H9 (cell line): ENCODE data around the gene OR4D2. TPM values are rescaled to one million over a fixed set of nuclear protein-coding genes. Genes with fewer than 3 reads are reported as not detected.
A peak's percentile ranks its signal among the peaks of the same experiment; 100 is the strongest.

Source experiments
- DNase-seq: peaks from one replicate; pipeline ENCODE4 v3.0.0-alpha.2; 2017
- H2AFZ ChIP-seq: one replicate; pipeline ENCODE4 v1.6.1; 2013; ENCODE audit warnings: mild to moderate bottlenecking, low read length, control low read depth, moderate library complexity
- H2AK5ac ChIP-seq: 2 replicates; pipeline ENCODE4 v1.6.1; 2013; ENCODE audit warnings: low read length, control low read depth, mixed read lengths; ENCODE audit not compliant: insufficient read length
- H2BK120ac ChIP-seq: one replicate; pipeline ENCODE4 v1.6.1; 2013; ENCODE audit warnings: low read depth, mild to moderate bottlenecking, low read length, control low read depth, inconsistent platforms; ENCODE audit not compliant: poor library complexity, severe bottlenecking
- H2BK12ac ChIP-seq: 2 replicates; pipeline ENCODE4 v1.6.1; 2013; ENCODE audit warnings: low read length, control low read depth, mixed read lengths, low read depth; ENCODE audit not compliant: insufficient read length
- H2BK15ac ChIP-seq: 2 replicates; pipeline ENCODE4 v1.6.1; 2013; ENCODE audit warnings: low read depth, low read length, control low read depth
- H2BK20ac ChIP-seq: one replicate; pipeline ENCODE4 v1.6.1; 2013; ENCODE audit warnings: low read depth, mild to moderate bottlenecking, low read length, control low read depth, inconsistent platforms; ENCODE audit not compliant: poor library complexity, severe bottlenecking
- H2BK5ac ChIP-seq: 2 replicates; pipeline ENCODE4 v1.6.1; 2013; ENCODE audit warnings: low read length, control low read depth, mixed read lengths; ENCODE audit not compliant: insufficient read length
- H3K14ac ChIP-seq: 2 replicates; pipeline ENCODE4 v1.6.1; 2013; ENCODE audit warnings: low read length, control low read depth; ENCODE audit not compliant: insufficient read depth
- H3K18ac ChIP-seq: 2 replicates; pipeline ENCODE4 v1.6.1; 2013; ENCODE audit warnings: low read depth, mild to moderate bottlenecking, mixed read lengths, low read length, control low read depth; ENCODE audit not compliant: insufficient read length
- H3K23ac ChIP-seq: 2 replicates; pipeline ENCODE4 v1.6.1; 2013; ENCODE audit warnings: low read length, control low read depth, mixed read lengths, low read depth; ENCODE audit not compliant: insufficient read length
- H3K23me2 ChIP-seq: 2 replicates; pipeline ENCODE4 v1.6.1; 2013; ENCODE audit warnings: low read depth, mild to moderate bottlenecking, mixed read lengths, low read length, control low read depth; ENCODE audit not compliant: insufficient read length, poor library complexity, severe bottlenecking
- H3K27ac ChIP-seq: 2 replicates; pipeline ENCODE4 v1.5.1; 2013; ENCODE audit warnings: low read length, control low read depth, mixed read lengths, low read depth; ENCODE audit not compliant: insufficient read length
- H3K27me3 ChIP-seq: 2 replicates; pipeline ENCODE4 v1.6.1; 2013; ENCODE audit warnings: low read length, control low read depth, inconsistent platforms; ENCODE audit not compliant: insufficient read depth
- H3K4ac ChIP-seq: 2 replicates; pipeline ENCODE4 v1.6.1; 2013; ENCODE audit warnings: low read depth, mild to moderate bottlenecking, control low read depth, inconsistent platforms, low read length, moderate library complexity
- H3K4me1 ChIP-seq: 2 replicates; pipeline ENCODE4 v1.6.1; 2013; ENCODE audit warnings: low read length, control low read depth, inconsistent platforms; ENCODE audit not compliant: insufficient read depth
- H3K4me2 ChIP-seq: 2 replicates; pipeline ENCODE4 v1.6.1; 2013; ENCODE audit warnings: low read length, control low read depth, mixed read lengths; ENCODE audit not compliant: insufficient read length, insufficient read depth
- H3K56ac ChIP-seq: 2 replicates; pipeline ENCODE4 v1.6.1; 2013; ENCODE audit warnings: low read depth, mild to moderate bottlenecking, mixed read lengths, low read length, control low read depth; ENCODE audit not compliant: insufficient read length
- H3K79me1 ChIP-seq: 2 replicates; pipeline ENCODE4 v1.6.1; 2013; ENCODE audit warnings: low read depth, mild to moderate bottlenecking, moderate library complexity, low read length, control low read depth, inconsistent platforms; ENCODE audit not compliant: insufficient read depth, poor library complexity, severe bottlenecking
- H3K79me2 ChIP-seq: 2 replicates; pipeline ENCODE4 v1.6.1; 2013; ENCODE audit warnings: low read length, control low read depth, inconsistent platforms; ENCODE audit not compliant: insufficient read depth
- H3K9ac ChIP-seq: 2 replicates; pipeline ENCODE4 v1.6.1; 2013; ENCODE audit warnings: low read length, control low read depth, mixed read lengths; ENCODE audit not compliant: insufficient read length; ENCODE audit errors: extremely low read depth
- H3K9me3 ChIP-seq: one replicate; pipeline ENCODE4 v1.6.1; 2013; ENCODE audit warnings: low read depth, low read length, inconsistent platforms; ENCODE audit not compliant: control insufficient read depth
- H3T11ph ChIP-seq: one replicate; pipeline ENCODE4 v1.6.1; 2013; ENCODE audit warnings: mild to moderate bottlenecking, low read length, control low read depth, inconsistent platforms
- H4K20me1 ChIP-seq: one replicate; pipeline ENCODE4 v1.6.1; 2013; ENCODE audit not compliant: control insufficient read depth, insufficient read length, insufficient read depth
- H4K5ac ChIP-seq: 2 replicates; pipeline ENCODE4 v1.6.1; 2013; ENCODE audit warnings: low read depth, mild to moderate bottlenecking, mixed read lengths, low read length, control low read depth; ENCODE audit not compliant: insufficient read length
- H4K8ac ChIP-seq: replicated peaks from 2 replicates; pipeline ENCODE4 v1.6.1; 2013; ENCODE audit warnings: low read length, control low read depth, mixed read lengths, low read depth; ENCODE audit not compliant: insufficient read length
- H4K91ac ChIP-seq: 2 replicates; pipeline ENCODE4 v1.6.1; 2013; ENCODE audit warnings: low read depth, mild to moderate bottlenecking, moderate library complexity, mixed read lengths, low read length, control low read depth; ENCODE audit not compliant: insufficient read length
- H3K27ac Mint-ChIP-seq, 3 experiments: 2 replicates in 2 of 3; 3 replicates in 1 of 3; pipeline ENCODE4 v1.8.0; 2020 to 2021; ENCODE audit warnings: mixed read lengths in 3 of 3, mild to moderate bottlenecking in 1 of 3, moderate library complexity in 1 of 3
- H3K27me3 Mint-ChIP-seq: 2 replicates; pipeline ENCODE4 v1.8.0; 2021; ENCODE audit warnings: low read depth, mild to moderate bottlenecking, moderate library complexity, mixed read lengths
- H3K36me3 Mint-ChIP-seq, 3 experiments: 2 replicates in 2 of 3; 3 replicates in 1 of 3; pipeline ENCODE4 v1.8.0; 2020 to 2021; ENCODE audit warnings: low read depth in 3 of 3, mixed read lengths in 3 of 3; ENCODE audit not compliant: insufficient read depth in 1 of 3
- H3K4me1 Mint-ChIP-seq, 2 experiments: 2 replicates each; pipeline ENCODE4 v1.8.0; 2020; ENCODE audit warnings: mixed read lengths in 2 of 2
- H3K4me3 Mint-ChIP-seq, 2 experiments: 2 replicates in 1 of 2; 3 replicates in 1 of 2; pipeline ENCODE4 v1.8.0; 2020 to 2021; ENCODE audit warnings: mild to moderate bottlenecking in 2 of 2, mixed read lengths in 2 of 2, moderate library complexity in 1 of 2
- H3K9me3 Mint-ChIP-seq, 2 experiments: 2 replicates in 1 of 2; 3 replicates in 1 of 2; pipeline ENCODE4 v1.8.0; 2020; ENCODE audit warnings: mild to moderate bottlenecking in 2 of 2, mixed read lengths in 2 of 2, moderate library complexity in 1 of 2
- CTCF ChIP-seq: fragments of 200-600 bp; sonication (generic); conservative IDR thresholded peaks from 3 replicates; pipeline ENCODE4 v1.8.0; 2021; ENCODE audit warnings: antibody characterized with exemption, mild to moderate bottlenecking
- WGBS: extraction: QIAGEN DNeasy Blood & Tissue Kit; methylation state at CpG from one replicate; pipeline ENCODE4 v1.1.7; 2013; ENCODE audit warnings: missing lambda C conversion rate, low lambda C conversion rate, mixed read lengths; ENCODE audit not compliant: insufficient read length; ENCODE audit errors: extremely low coverage; 5-methylcytosine and 5-hydroxymethylcytosine counted together
- total RNA-seq: library from RNA; stranded (reverse); gene quantifications from 2 replicates; pipeline ENCODE4 v1.2.1, GENCODE V29; 2021

The OR4D2 gene
- total RNA-seq, 1 experiment from 2014 or later, result not detected

GRCh38 chr17:58219007-58219788 lies 52.4 kb downstream of the OR4D2 start, which contains the start of gene MKS1:
TSS of gene MKS1 (minus strand) at chr17:58219255. CDS start at chr17:58219230, 25 bp downstream.
- Histone ChIP-seq H3K4ac (no peak within 1 kb of the TSS), H3K79me1 (no peaks in the 10 kb centered on the region), H2BK20ac (no peak within 1 kb of the TSS), H2BK5ac (no peak within 1 kb of the TSS), H3K9me3 (no peaks in the 10 kb centered on the region), H3K56ac (peak within 1 kb of the TSS; percentile 26), H3K9ac (peak within 1 kb of the TSS; percentile 47), H3K23me2 (peaks cover 7% of the 10 kb centered on the region), H2BK15ac (no peak within 1 kb of the TSS; the same call in 1 of the 2 replicates), H3K4me2 (peak within 1 kb of the TSS; percentile 94), H4K5ac (peak within 1 kb of the TSS; percentile 81), H3T11ph (no peak within 1 kb of the TSS), H3K18ac (peak within 1 kb of the TSS; percentile 38), H4K91ac (no peak within 1 kb of the TSS), H3K79me2 (no peaks in the 10 kb centered on the region), H3K23ac (no peak within 1 kb of the TSS), H3K14ac (peak within 1 kb of the TSS; percentile 56), H3K4me1 (no peaks in the 10 kb centered on the region), H2BK120ac (no peak within 1 kb of the TSS), H2AFZ (no peak within 1 kb of the TSS), H4K8ac (peak within 1 kb of the TSS; percentile 26), H2AK5ac (no peak within 1 kb of the TSS), H3K27me3 (no peaks in the 10 kb centered on the region), H3K27ac (no peak within 1 kb of the TSS), H4K20me1 (no peaks in the 10 kb centered on the region), H2BK12ac (no peak within 1 kb of the TSS)
- H3K4me3 Mint-ChIP-seq, result peak within 1 kb of the TSS; percentile 94 to 97
- peak; percentile 99 for DNase-seq
- no peaks in the 10 kb centered on the region; a peak in 2 of 5 replicates for H3K9me3 Mint-ChIP-seq
- WGBS, result no CpG with 5 or more reads among the region's 56 CpGs
- H3K27me3 Mint-ChIP-seq, result peaks cover 12% of the 10 kb centered on the region; the same call in 1 of the 2 replicates
- peaks cover 9 to 13% of the 10 kb centered on the region in 2 experiments for H3K4me1 Mint-ChIP-seq
- peak within 1 kb of the TSS; percentile 90 to 92 (median 90) for H3K27ac Mint-ChIP-seq
- TF ChIP-seq CTCF, result peak; percentile 67
- peaks cover 0 to 16% (median 11%) of the 10 kb centered on the region in 3 experiments; a peak in 4 of 7 replicates for H3K36me3 Mint-ChIP-seq
